ENCODE results near the gene TTC38.
A peak's percentile ranks its signal among the peaks of the same experiment; 100 is the strongest.

The TTC38 gene

DNA sequence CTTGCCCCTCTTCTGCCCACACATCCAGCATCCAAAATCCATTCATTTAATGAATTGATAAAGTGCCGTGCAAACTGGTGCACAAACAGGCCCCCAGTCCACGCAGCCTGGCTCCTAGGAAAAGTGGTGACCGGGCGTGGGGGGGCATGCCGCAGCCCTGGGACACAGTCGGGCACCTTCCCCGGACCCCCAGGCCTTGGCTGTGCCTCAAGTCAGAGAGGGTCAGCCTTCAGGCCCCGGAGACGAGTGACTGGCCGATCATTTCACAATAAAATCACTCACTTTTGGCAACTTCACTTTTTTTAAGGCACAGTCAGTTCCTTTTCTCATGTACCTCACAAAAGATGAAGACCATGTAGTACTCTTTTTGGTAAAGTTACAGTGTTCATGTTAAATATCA lies 25.7 kb upstream of the TTC38 start:
- TF ChIP-seq, protein P1, sequence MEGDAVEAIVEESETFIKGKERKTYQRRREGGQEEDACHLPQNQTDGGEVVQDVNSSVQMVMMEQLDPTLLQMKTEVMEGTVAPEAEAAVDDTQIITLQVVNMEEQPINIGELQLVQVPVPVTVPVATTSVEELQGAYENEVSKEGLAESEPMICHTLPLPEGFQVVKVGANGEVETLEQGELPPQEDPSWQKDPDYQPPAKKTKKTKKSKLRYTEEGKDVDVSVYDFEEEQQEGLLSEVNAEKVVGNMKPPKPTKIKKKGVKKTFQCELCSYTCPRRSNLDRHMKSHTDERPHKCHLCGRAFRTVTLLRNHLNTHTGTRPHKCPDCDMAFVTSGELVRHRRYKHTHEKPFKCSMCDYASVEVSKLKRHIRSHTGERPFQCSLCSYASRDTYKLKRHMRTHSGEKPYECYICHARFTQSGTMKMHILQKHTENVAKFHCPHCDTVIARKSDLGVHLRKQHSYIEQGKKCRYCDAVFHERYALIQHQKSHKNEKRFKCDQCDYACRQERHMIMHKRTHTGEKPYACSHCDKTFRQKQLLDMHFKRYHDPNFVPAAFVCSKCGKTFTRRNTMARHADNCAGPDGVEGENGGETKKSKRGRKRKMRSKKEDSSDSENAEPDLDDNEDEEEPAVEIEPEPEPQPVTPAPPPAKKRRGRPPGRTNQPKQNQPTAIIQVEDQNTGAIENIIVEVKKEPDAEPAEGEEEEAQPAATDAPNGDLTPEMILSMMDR (IDR thresholded peaks at IDR 0.05; ENCODE audit: low read depth, low read length) = no peak
- in situ Hi-C loops (cut with HindIII; ENCODE audit: low sequenced_read_pairs) = no loop called here
- H3K4me3 ChIP-seq (ENCODE audit: low read depth, low read length) = no peak overlapping the region

GRCh38 chr22:46244771-46245170 lies 23.0 kb upstream of the TTC38 start:
- in situ Hi-C loops (cut with HindIII; ENCODE audit: low sequenced_read_pairs) = no loop called here
- no peak overlapping the region for H3K4me3 ChIP-seq (ENCODE audit: low read depth, low read length)
- TF ChIP-seq, protein P1 (IDR thresholded peaks at IDR 0.05; ENCODE audit: low read depth, low read length) = no peak

More for the DNA sequence above, 25.7 kb upstream of the TTC38 start:
- no peak for DNase-seq (ENCODE audit: low read depth, low spot score)

GRCh38 chr22:46245511-46245910 lies 22.3 kb upstream of the TTC38 start:
- H3K4me3 ChIP-seq (ENCODE audit: low read depth, low read length) = no peak overlapping the region
- DNase-seq (ENCODE audit: low read depth, low spot score) = no peak
- TF ChIP-seq, protein P1 (IDR thresholded peaks at IDR 0.05; ENCODE audit: low read depth, low read length) = no peak
- in situ Hi-C loops (cut with HindIII; ENCODE audit: low sequenced_read_pairs) = no loop called here

More at GRCh38 chr22:46244771-46245170, 23.0 kb upstream of the TTC38 start:
- no peak for DNase-seq (ENCODE audit: low read depth, low spot score)

DNA sequence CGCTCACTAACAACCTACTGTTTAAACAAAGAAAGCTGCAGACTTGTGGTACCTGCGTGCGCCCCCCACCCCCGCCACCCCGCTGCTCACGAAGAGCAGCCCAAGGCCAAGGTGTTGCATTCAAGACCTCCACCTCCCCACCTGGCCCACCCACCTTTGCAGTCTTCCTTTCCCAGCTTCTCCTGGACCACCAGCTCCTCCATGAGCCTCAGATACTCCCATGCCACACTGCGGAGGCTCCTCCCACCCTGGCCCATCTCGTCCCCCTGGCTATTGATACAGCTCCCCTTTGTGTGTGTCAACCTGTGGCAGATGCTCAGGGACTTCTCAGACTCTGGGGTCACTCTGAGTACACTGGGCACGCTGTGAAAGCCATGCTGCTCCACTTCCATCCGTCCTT lies 21.6 kb upstream of the TTC38 start:
- TF ChIP-seq, protein P1 (IDR thresholded peaks at IDR 0.05; ENCODE audit: low read depth, low read length) = no peak
- in situ Hi-C loops (cut with HindIII; ENCODE audit: low sequenced_read_pairs) = no loop called here
- no peak overlapping the region for H3K4me3 ChIP-seq (ENCODE audit: low read depth, low read length)
- DNase-seq (ENCODE audit: low read depth, low spot score) = no peak

- in situ Hi-C loops (cut with HindIII; ENCODE audit: low sequenced_read_pairs) = no loop called here
- no peak for DNase-seq (ENCODE audit: low read depth, low spot score)
- H3K4me3 ChIP-seq (ENCODE audit: low read depth, low read length) = no peak overlapping the region
- TF ChIP-seq, protein P1 (IDR thresholded peaks at IDR 0.05; ENCODE audit: low read depth, low read length) = no peak
These were observed 20.3 kb upstream of the TTC38 start for GRCh38 chr22:46247443-46247975.

GRCh38 chr22:46250035-46250782 lies 17.6 kb upstream of the TTC38 start, which contains the start of gene CDPF1:
CDPF1 (minus strand) TSS chr22:46250293; CDS start chr22:46248284, 2,009 bp downstream.
- peak; percentile 77 for DNase-seq (ENCODE audit: low read depth, low spot score)
- in situ Hi-C loops (cut with HindIII; ENCODE audit: low sequenced_read_pairs) = no loop called here
- TF ChIP-seq, protein P1 (IDR thresholded peaks at IDR 0.05; ENCODE audit: low read depth, low read length) = no peak
- peak within 1 kb of the TSS; percentile 80 for H3K4me3 ChIP-seq (ENCODE audit: low read depth, low read length)
